ENCODE data around the gene ANO3. TPM values are rescaled to one million over a fixed set of nuclear protein-coding genes. Genes with fewer than 3 reads are reported as not detected.

The ANO3 gene
- total and polyA plus RNA-seq, 8 donors = 0.06 to 1.1 (median 0.67) TPM

- Histone ChIP-seq H3K9me3 (no peaks in the 10 kb centered on the region), H3K27me3 (no peaks in the 10 kb centered on the region), H3K4me1 (no peaks in the 10 kb centered on the region), H3K27ac (no peak overlapping the region), H3K36me3 (no peaks in the 10 kb centered on the region), H3K4me3 (no peak overlapping the region)
- 27 to 45% methylated on average over 1 of the region's 1 CpG for WGBS, 2 donors
- no peak for FAIRE-seq
- intact Hi-C loops (cut with DNase I) = no loop called here
- TF ChIP-seq CTCF (IDR thresholded peaks at IDR 0.05) = no peak
- DNase-seq = no peak
- no peak for ATAC-seq
Observed at GRCh38 chr11:26618441-26618840, 286.5 kb downstream of the ANO3 start.

GRCh38 chr11:26620282-26621045 lies 288.5 kb downstream of the ANO3 start:
- no peak for DNase-seq
- Histone ChIP-seq H3K4me1 (no peaks in the 10 kb centered on the region), H3K36me3 (no peaks in the 10 kb centered on the region), H3K4me3 (no peak overlapping the region), H3K9me3 (no peaks in the 10 kb centered on the region), H3K27me3 (no peaks in the 10 kb centered on the region), H3K27ac (no peak overlapping the region)
- no peak for TF ChIP-seq CTCF (IDR thresholded peaks at IDR 0.05)
- intact Hi-C loops (cut with DNase I) = no loop called here
- no peak for FAIRE-seq
- no peak for ATAC-seq
- 79 to 100% methylated on average over 1 of the region's 1 CpG for WGBS, 2 donors

- intact Hi-C loops (cut with DNase I) = no loop called here
- Histone ChIP-seq H3K27me3 (no peaks in the 10 kb centered on the region), H3K4me3 (no peak overlapping the region), H3K4me1 (no peaks in the 10 kb centered on the region), H3K36me3 (no peaks in the 10 kb centered on the region), H3K9me3 (no peaks in the 10 kb centered on the region), H3K27ac (no peak overlapping the region)
- DNase-seq (no peak), ATAC-seq (no peak), FAIRE-seq (no peak)
- no peak for TF ChIP-seq CTCF (IDR thresholded peaks at IDR 0.05)
Observed at GRCh38 chr11:26621132-26621531, 289.2 kb downstream of the ANO3 start.

GRCh38 chr11:26622181-26622580 lies 290.3 kb downstream of the ANO3 start:
- Histone ChIP-seq H3K9me3 (no peaks in the 10 kb centered on the region), H3K27me3 (no peaks in the 10 kb centered on the region), H3K4me1 (no peaks in the 10 kb centered on the region), H3K36me3 (no peaks in the 10 kb centered on the region), H3K4me3 (no peak overlapping the region), H3K27ac (no peak overlapping the region)
- 64 to 87% methylated on average over 2 of the region's 2 CpGs for WGBS, 2 donors
- intact Hi-C loops (cut with DNase I) = no loop called here
- DNase-seq = no peak
- no peak for FAIRE-seq
- no peak for TF ChIP-seq CTCF (IDR thresholded peaks at IDR 0.05)
- no peak for ATAC-seq

GRCh38 chr11:26623076-26623659 lies 291.2 kb downstream of the ANO3 start:
- Histone ChIP-seq H3K9me3 (no peaks in the 10 kb centered on the region), H3K4me1 (no peaks in the 10 kb centered on the region), H3K4me3 (no peak overlapping the region), H3K27me3 (no peaks in the 10 kb centered on the region), H3K36me3 (no peaks in the 10 kb centered on the region), H3K27ac (no peak overlapping the region)
- no peak for FAIRE-seq
- intact Hi-C loops (cut with DNase I) = no loop called here
- ATAC-seq = no peak
- WGBS, 2 donors = 41 to 79% methylated on average over 2 of the region's 2 CpGs
- DNase-seq = no peak
- TF ChIP-seq CTCF (IDR thresholded peaks at IDR 0.05) = no peak

Measured in pancreas (tissue), 10 donors.